NCI-H2029 treated with DMSO at 0.1 percent for 48 hours (cell line): ENCODE measurements around the gene AGAP3.

Experiments used
- DNase-seq: peaks from one replicate; lab custom pipeline; 2025; lab: John Stamatoyannopoulos, UW

Gene AGAP3

DNA sequence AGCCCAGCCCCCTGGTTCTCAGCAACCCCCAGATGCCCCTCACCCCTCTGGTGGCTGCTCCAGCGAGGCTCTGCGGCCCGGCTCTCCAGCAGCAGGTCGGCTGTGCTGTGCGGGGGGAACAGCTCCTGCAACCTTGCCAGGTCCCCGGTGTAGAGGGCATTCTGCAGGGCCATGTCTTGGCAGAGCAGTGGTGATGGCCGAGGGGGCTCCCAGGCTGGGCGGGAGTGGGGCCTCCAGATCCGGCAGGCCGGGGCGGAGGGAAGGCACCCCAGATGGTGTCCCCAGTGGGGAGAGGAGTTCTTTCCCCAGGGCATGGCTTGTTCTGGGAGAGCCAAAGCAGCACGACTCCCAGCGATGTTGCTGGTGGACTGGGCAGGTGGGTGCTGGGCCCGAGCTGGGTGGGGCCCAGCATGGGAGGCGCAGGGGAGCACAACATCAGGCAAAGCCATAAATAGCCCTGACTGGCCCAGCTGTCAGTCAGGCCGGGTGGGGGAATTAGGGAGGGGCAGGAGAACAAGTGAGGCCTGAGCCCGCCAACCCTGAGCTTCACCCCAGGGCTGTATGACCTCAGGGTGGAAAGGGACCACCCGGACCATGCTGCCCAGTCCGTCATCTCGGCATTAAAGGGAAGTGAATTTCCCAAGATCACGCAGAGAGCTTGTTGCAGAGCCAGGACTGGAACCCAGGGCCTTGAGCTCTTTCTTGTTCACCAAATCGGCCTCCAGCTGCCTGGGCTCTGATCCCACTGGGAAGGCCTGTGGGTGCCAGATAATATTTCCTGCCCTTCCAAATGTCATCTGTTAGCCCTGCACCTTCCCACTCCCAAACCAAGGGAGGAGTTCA is 101.4 kb downstream of the AGAP3 start:
- no peak for DNase-seq

DNA sequence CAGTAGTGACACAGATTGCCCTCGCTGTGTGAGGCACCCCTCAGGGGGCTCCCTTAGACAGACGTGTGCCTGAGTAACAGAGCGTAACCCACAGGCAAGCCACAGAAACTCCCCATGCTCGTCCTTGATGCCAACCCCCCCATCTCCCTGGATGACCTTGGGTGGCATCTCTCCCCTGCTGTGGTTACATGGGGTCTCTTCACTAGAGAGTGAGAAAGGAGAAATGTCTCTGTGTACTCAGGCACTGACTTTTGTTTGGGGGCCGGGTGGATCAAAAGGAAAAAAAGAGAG is 101.9 kb downstream of the AGAP3 start:
- no peak for DNase-seq

DNA sequence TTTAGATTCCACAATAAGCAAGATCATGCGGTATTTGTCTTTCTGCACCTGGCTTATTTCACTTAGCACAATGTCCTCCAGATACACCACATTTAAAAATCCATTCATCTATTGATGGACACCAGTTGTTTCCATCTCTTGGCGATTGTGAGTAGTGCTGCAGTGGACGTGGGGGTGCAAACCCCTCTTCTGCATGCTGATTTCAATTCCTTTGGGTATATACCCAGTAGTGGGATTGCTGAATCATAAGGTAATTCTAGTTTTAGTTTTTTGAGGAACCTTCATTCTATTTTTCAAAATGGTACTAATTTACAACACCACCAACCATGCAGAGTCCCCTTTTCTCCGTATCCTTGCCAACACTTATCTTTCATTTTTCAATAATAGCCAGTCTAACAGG is 102.8 kb downstream of the AGAP3 start:
- no peak for DNase-seq

DNA sequence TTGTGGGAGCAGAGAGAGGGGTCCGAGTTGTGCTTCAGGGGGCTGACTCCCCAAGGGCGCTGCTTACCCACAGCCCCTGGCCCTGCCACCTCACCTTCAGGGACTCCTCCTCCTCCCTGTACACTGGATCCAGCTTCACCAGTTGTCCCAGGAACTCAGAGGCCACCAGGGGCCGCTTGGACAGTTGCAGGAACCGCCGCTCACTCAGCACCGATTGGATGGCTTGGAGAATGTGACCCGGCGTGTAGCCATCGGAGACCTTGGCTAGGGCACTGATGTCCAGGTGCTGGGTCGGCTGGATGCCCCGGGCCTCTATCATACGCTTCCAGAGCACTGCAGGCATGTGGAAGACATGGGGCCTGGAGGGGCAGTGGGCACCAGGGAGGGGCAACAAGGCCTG is 105.3 kb downstream of the AGAP3 start:
- no peak for DNase-seq

DNA sequence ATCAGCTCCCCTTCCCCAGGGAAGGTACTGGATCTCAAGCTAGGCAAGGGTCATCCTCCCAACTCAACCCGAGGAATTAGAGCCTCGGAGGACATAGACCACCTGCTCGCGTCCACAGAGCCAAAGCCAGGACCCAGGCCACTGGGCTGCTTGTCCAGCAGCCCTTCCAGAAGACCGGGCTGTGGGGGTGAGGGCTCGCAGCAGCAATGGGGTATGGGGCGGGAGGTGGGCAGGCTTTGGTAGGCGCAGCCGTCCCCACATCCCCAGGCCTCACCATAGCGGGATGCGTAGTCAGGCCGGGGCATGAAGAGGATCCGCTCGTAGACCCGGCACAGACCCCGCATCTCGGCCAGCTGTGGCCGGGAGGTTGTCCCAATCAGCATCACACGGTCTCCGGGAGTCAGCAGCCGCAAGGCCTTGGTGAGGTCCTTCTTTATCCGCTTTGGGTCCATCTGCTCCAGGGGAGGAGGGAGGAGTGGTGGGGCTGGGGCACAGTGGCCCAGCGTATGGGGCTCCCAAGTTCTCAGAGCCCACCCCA is 105.8 kb downstream of the AGAP3 start:
- no peak for DNase-seq

DNA sequence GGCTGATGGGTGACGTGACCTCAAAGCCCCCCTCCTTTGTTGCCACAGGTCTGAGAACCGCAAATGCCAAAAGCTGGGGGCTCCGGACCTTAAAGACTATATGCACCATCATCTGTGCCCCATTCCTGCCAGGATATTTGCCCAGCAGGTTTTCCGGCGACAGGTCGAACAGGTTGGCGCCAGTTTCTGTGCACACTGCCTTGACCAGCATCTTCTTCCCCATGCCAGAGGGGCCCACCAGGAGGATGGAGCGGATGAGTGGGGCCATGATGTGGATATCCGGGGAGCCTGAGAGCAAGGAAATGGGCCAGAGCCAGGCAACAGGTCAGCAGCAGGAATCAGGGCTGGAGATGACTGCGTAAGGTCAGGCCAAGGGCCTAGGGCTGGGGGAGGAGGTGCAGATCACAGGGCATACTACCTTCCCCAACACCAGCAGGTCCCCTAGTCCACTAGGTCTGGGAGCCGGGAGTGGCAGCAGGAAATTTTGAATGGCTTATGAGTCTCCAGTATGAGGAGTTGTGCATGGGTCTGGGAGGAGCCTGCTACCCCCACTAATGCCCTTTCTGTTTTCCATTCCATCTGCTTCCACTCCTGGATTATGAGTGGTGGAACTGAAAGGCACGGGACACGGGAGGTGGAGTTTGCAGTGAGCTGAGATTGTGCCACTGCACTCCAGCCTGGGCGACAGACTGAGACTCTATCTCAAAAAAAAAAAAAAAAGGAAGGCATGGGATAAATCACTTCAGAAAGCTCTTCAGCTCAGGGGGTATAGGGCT is 107.1 kb downstream of the AGAP3 start:
- no peak for DNase-seq
